Cardiac fibroblast (primary cell): Measurements from ENCODE around the gene DKKL1.

ENCODE experiments used
- DNase-seq, 2 donors: peaks; one replicate each; pipeline versions ENCODE4 v3.0.0 to v3.0.0-alpha.2; 2010; ENCODE audit warnings: low read depth in 2 of 2
- H3K4me3 ChIP-seq, 2 donors: replicated peaks in 1 of 2; 1 replicate in 1 of 2; 2 replicates in 1 of 2; pipeline ENCODE4 v1.5.1; 2011; ENCODE audit warnings: low read depth in 2 of 2, low read length in 2 of 2, mild to moderate bottlenecking in 2 of 2, moderate library complexity in 1 of 2
- CTCF ChIP-seq: IDR thresholded peaks from one replicate; pipeline ENCODE4 v1.5.1; 2011; ENCODE audit warnings: low read depth, mild to moderate bottlenecking, low read length, inconsistent platforms

Gene DKKL1

GRCh38 chr19:49391581-49392399, 28.1 kb downstream of the DKKL1 start:
- TF ChIP-seq CTCF: peak; percentile 84
- DNase-seq: peak; percentile 73 to 79
- no peak overlapping the region for H3K4me3 ChIP-seq

- TF ChIP-seq CTCF: no peak
- DNase-seq: no peak
- H3K4me3 ChIP-seq: no peak overlapping the region
These were observed 30.2 kb downstream of the DKKL1 start for GRCh38 chr19:49393881-49394280.

GRCh38 chr19:49395581-49396407, 32.1 kb downstream of the DKKL1 start:
- TF ChIP-seq CTCF: no peak
- H3K4me3 ChIP-seq: no peak overlapping the region
- no peak for DNase-seq

- DNase-seq: no peak
- TF ChIP-seq CTCF: no peak
- no peak overlapping the region for H3K4me3 ChIP-seq
These were observed 33.2 kb downstream of the DKKL1 start for GRCh38 chr19:49396738-49397505.

- no peak overlapping the region for H3K4me3 ChIP-seq
- no peak for TF ChIP-seq CTCF
- no peak for DNase-seq
These were observed 34.4 kb downstream of the DKKL1 start for GRCh38 chr19:49398001-49398615.

- H3K4me3 ChIP-seq: no peak overlapping the region
- DNase-seq: no peak
- TF ChIP-seq CTCF: no peak
These were observed 35.3 kb downstream of the DKKL1 start for GRCh38 chr19:49398931-49399330.
